PC-3 (cell line): ENCODE measurements around the gene STUB1.

Experiments used
- EZH2 ChIP-seq: fragments of 300-600 bp; sonication (generic); IDR thresholded peaks from one replicate; pipeline ENCODE4 v1.6.1; 2017; ENCODE audit warnings: antibody characterized with exemption, mild to moderate bottlenecking, low read length; ENCODE audit not compliant: unreplicated experiment
- EZH2phosphoT487 ChIP-seq: fragments of 300-600 bp; sonication (generic); IDR thresholded peaks from 2 replicates; pipeline ENCODE4 v1.6.1; 2018; ENCODE audit warnings: mild to moderate bottlenecking, antibody characterized with exemption, low read length, borderline replicate concordance
- TF ChIP-seq, protein P1 (sequence below): fragments of 300-600 bp; sonication (generic); conservative IDR thresholded peaks from 2 replicates; pipeline ENCODE4 v1.5.1; 2017; ENCODE audit warnings: antibody characterized with exemption, low read depth, mild to moderate bottlenecking, low read length

GRCh38 chr16:692356-693108 lies 12.3 kb downstream of the STUB1 start:
- TF ChIP-seq, protein P1, sequence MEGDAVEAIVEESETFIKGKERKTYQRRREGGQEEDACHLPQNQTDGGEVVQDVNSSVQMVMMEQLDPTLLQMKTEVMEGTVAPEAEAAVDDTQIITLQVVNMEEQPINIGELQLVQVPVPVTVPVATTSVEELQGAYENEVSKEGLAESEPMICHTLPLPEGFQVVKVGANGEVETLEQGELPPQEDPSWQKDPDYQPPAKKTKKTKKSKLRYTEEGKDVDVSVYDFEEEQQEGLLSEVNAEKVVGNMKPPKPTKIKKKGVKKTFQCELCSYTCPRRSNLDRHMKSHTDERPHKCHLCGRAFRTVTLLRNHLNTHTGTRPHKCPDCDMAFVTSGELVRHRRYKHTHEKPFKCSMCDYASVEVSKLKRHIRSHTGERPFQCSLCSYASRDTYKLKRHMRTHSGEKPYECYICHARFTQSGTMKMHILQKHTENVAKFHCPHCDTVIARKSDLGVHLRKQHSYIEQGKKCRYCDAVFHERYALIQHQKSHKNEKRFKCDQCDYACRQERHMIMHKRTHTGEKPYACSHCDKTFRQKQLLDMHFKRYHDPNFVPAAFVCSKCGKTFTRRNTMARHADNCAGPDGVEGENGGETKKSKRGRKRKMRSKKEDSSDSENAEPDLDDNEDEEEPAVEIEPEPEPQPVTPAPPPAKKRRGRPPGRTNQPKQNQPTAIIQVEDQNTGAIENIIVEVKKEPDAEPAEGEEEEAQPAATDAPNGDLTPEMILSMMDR: no peak
- no peak for TF ChIP-seq EZH2
- no peak for TF ChIP-seq EZH2phosphoT487
